ENCODE data around the gene C10orf95. TPM values are rescaled to one million over a fixed set of nuclear protein-coding genes. Genes with fewer than 3 reads are reported as not detected.
A peak's percentile ranks its signal among the peaks of the same experiment; 100 is the strongest.

The C10orf95 gene
- total RNA-seq, 1 donor from 2014 or later, result not detected

- H3K27me3 Mint-ChIP-seq (ENCODE audit: unreplicated experiment), result peaks cover 3% of the 10 kb centered on the region
- peaks cover 3% of the 10 kb centered on the region for H3K4me1 Mint-ChIP-seq (ENCODE audit: low read depth, unreplicated experiment)
- H3K9me3 Mint-ChIP-seq (ENCODE audit: unreplicated experiment), result peaks cover 6% of the 10 kb centered on the region
- TF ChIP-seq CTCF (IDR thresholded peaks at IDR 0.05; ENCODE audit: partially characterized antibody, unreplicated experiment), result no peak
- peak overlapping the region; percentile 94 for H3K4me3 Mint-ChIP-seq (ENCODE audit: unreplicated experiment)
- no peaks in the 10 kb centered on the region for H3K36me3 Mint-ChIP-seq (ENCODE audit: unreplicated experiment)
- peak overlapping the region; percentile 76 for H3K27ac Mint-ChIP-seq (ENCODE audit: unreplicated experiment)
- DNase-seq, result peak; percentile 21
Observed at GRCh38 chr10:102449321-102450123, 1.8 kb downstream of the C10orf95 start.

GRCh38 chr10:102444851-102445250 lies 6.5 kb downstream of the C10orf95 start:
- H3K4me1 Mint-ChIP-seq (ENCODE audit: low read depth, unreplicated experiment), result peaks cover 3% of the 10 kb centered on the region
- peaks cover 4% of the 10 kb centered on the region for H3K9me3 Mint-ChIP-seq (ENCODE audit: unreplicated experiment)
- no peak overlapping the region for H3K27ac Mint-ChIP-seq (ENCODE audit: unreplicated experiment)
- no peak for TF ChIP-seq CTCF (IDR thresholded peaks at IDR 0.05; ENCODE audit: partially characterized antibody, unreplicated experiment)
- no peaks in the 10 kb centered on the region for H3K27me3 Mint-ChIP-seq (ENCODE audit: unreplicated experiment)
- H3K36me3 Mint-ChIP-seq (ENCODE audit: unreplicated experiment), result no peaks in the 10 kb centered on the region
- H3K4me3 Mint-ChIP-seq (ENCODE audit: unreplicated experiment), result no peak overlapping the region
- no peak for DNase-seq

- Mint-ChIP-seq H3K4me3 (ENCODE audit: unreplicated experiment) (no peak overlapping the region), H3K36me3 (ENCODE audit: unreplicated experiment) (no peaks in the 10 kb centered on the region), H3K27ac (ENCODE audit: unreplicated experiment) (no peak overlapping the region), H3K9me3 (ENCODE audit: unreplicated experiment) (peaks cover 3% of the 10 kb centered on the region), H3K27me3 (ENCODE audit: unreplicated experiment) (peaks cover 11% of the 10 kb centered on the region), H3K4me1 (ENCODE audit: low read depth, unreplicated experiment) (peaks cover 4% of the 10 kb centered on the region)
- DNase-seq, result no peak
- TF ChIP-seq CTCF (IDR thresholded peaks at IDR 0.05; ENCODE audit: partially characterized antibody, unreplicated experiment), result no peak
Observed at GRCh38 chr10:102438374-102438773, 13.0 kb downstream of the C10orf95 start.

GRCh38 chr10:102437515-102437914 lies 13.8 kb downstream of the C10orf95 start:
- no peaks in the 10 kb centered on the region for H3K36me3 Mint-ChIP-seq (ENCODE audit: unreplicated experiment)
- peaks cover 13% of the 10 kb centered on the region for H3K27me3 Mint-ChIP-seq (ENCODE audit: unreplicated experiment)
- DNase-seq, result no peak
- TF ChIP-seq CTCF (IDR thresholded peaks at IDR 0.05; ENCODE audit: partially characterized antibody, unreplicated experiment), result no peak
- no peak overlapping the region for H3K4me3 Mint-ChIP-seq (ENCODE audit: unreplicated experiment)
- no peak overlapping the region for H3K27ac Mint-ChIP-seq (ENCODE audit: unreplicated experiment)
- H3K9me3 Mint-ChIP-seq (ENCODE audit: unreplicated experiment), result peaks cover 5% of the 10 kb centered on the region
- peaks cover 4% of the 10 kb centered on the region for H3K4me1 Mint-ChIP-seq (ENCODE audit: low read depth, unreplicated experiment)

- peaks cover 15% of the 10 kb centered on the region for H3K27me3 Mint-ChIP-seq (ENCODE audit: unreplicated experiment)
- H3K4me3 Mint-ChIP-seq (ENCODE audit: unreplicated experiment), result no peak overlapping the region
Observed at GRCh38 chr10:102436312-102436711, 15.0 kb downstream of the C10orf95 start.

More at GRCh38 chr10:102436312-102436711, 15.0 kb downstream of the C10orf95 start:
- H3K4me1 Mint-ChIP-seq (ENCODE audit: low read depth, unreplicated experiment), result peaks cover 8% of the 10 kb centered on the region
- no peak for DNase-seq
- TF ChIP-seq CTCF (IDR thresholded peaks at IDR 0.05; ENCODE audit: partially characterized antibody, unreplicated experiment), result no peak
- H3K27ac Mint-ChIP-seq (ENCODE audit: unreplicated experiment), result no peak overlapping the region
- no peaks in the 10 kb centered on the region for H3K36me3 Mint-ChIP-seq (ENCODE audit: unreplicated experiment)
- peaks cover 7% of the 10 kb centered on the region for H3K9me3 Mint-ChIP-seq (ENCODE audit: unreplicated experiment)

Measured in glutamatergic neuron (in vitro differentiated cells).